ENCODE measurements around the gene EML4. TPM values are rescaled to one million over a fixed set of nuclear protein-coding genes. Genes with fewer than 3 reads are reported as not detected.

Gene EML4
- total and polyA plus RNA-seq, 2 of the 13 experiments (the other 11 are each of a cell fraction or from before 2014, with no cell fraction given) = 243 to 476 TPM

DNA sequence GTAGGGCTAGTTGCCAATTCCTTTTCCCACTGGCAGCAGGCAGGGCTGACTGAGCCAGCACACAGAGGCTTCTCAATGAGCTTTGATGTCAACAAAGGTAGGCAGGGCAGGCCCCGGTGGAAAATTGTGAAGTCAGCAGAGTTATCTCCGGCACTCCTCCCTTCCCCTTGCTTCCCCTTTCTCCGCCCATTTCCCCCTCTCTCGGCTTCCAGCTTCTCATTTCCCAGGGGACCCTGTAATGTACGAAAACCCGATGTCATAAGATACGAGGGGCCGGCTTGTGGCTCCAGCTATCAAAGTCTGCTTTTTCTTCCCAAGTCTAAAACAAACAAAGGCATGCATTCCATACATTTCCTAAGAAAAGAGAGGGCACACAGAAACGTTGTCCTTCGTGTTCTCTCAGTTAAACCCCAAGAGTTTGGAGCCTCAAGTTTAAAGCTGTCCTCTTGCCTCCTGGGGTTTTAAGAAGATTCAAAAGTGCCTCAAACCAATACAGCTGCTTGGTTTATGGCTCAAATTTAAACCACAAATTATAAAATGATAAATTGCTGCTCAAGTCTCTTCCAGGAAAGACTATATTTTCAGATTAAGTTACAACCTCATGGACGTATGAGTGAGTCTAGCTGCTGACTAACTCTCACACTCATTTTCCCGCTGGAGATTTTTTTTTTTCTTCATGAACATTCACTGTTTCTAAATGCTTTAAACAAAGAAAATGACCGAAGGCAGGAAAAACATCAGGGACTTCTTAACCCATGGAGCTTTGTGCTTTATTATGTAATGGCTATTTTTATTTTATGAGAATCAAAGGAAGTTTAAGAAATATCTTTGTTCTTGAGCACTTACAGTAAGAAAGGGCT, 27.2 kb upstream of the EML4 start (continued):
- TF ChIP-seq MTF2 (CRISPR knock-in tag; IDR thresholded peaks at IDR 0.05; ENCODE audit: borderline replicate concordance) (no peak), NONO (IDR thresholded peaks at IDR 0.05) (no peak), NONO (CRISPR knock-in tag; conservative IDR thresholded peaks at IDR 0.05) (peak; percentile 54; the same call in 1 of the 2 replicates), NCOR1 (IDR thresholded peaks at IDR 0.05; ENCODE audit: borderline replicate concordance, low read length) (no peak; the same call in 1 of the 2 replicates), KDM6A (CRISPR knock-in tag; IDR thresholded peaks at IDR 0.05; ENCODE audit: low read depth) (peak; percentile 65), ZNF12 (CRISPR knock-in tag; IDR thresholded peaks at IDR 0.05) (no peak), ZNF263 (CRISPR knock-in tag; IDR thresholded peaks at IDR 0.05) (peak; percentile 89), ETV5 (CRISPR knock-in tag; IDR thresholded peaks at IDR 0.05; ENCODE audit: borderline replicate concordance) (peak; percentile 91), KLF16 (CRISPR knock-in tag; IDR thresholded peaks at IDR 0.05) (peak in 1 of 2 experiments; percentile 56; a peak in 1 of 4 replicates), ARNT2 (CRISPR knock-in tag; IDR thresholded peaks at IDR 0.05; ENCODE audit: low read depth) (no peak), KLF9 (CRISPR knock-in tag; IDR thresholded peaks at IDR 0.05; ENCODE audit: low read depth) (0 out of 2 replicates have a peak, but pooled peaks have one; percentile 27)
- TF ChIP-seq, protein P1, sequence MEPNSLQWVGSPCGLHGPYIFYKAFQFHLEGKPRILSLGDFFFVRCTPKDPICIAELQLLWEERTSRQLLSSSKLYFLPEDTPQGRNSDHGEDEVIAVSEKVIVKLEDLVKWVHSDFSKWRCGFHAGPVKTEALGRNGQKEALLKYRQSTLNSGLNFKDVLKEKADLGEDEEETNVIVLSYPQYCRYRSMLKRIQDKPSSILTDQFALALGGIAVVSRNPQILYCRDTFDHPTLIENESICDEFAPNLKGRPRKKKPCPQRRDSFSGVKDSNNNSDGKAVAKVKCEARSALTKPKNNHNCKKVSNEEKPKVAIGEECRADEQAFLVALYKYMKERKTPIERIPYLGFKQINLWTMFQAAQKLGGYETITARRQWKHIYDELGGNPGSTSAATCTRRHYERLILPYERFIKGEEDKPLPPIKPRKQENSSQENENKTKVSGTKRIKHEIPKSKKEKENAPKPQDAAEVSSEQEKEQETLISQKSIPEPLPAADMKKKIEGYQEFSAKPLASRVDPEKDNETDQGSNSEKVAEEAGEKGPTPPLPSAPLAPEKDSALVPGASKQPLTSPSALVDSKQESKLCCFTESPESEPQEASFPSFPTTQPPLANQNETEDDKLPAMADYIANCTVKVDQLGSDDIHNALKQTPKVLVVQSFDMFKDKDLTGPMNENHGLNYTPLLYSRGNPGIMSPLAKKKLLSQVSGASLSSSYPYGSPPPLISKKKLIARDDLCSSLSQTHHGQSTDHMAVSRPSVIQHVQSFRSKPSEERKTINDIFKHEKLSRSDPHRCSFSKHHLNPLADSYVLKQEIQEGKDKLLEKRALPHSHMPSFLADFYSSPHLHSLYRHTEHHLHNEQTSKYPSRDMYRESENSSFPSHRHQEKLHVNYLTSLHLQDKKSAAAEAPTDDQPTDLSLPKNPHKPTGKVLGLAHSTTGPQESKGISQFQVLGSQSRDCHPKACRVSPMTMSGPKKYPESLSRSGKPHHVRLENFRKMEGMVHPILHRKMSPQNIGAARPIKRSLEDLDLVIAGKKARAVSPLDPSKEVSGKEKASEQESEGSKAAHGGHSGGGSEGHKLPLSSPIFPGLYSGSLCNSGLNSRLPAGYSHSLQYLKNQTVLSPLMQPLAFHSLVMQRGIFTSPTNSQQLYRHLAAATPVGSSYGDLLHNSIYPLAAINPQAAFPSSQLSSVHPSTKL (CRISPR knock-in tag; IDR thresholded peaks at IDR 0.05) = peak; percentile 91
- TF ChIP-seq, protein P2, sequence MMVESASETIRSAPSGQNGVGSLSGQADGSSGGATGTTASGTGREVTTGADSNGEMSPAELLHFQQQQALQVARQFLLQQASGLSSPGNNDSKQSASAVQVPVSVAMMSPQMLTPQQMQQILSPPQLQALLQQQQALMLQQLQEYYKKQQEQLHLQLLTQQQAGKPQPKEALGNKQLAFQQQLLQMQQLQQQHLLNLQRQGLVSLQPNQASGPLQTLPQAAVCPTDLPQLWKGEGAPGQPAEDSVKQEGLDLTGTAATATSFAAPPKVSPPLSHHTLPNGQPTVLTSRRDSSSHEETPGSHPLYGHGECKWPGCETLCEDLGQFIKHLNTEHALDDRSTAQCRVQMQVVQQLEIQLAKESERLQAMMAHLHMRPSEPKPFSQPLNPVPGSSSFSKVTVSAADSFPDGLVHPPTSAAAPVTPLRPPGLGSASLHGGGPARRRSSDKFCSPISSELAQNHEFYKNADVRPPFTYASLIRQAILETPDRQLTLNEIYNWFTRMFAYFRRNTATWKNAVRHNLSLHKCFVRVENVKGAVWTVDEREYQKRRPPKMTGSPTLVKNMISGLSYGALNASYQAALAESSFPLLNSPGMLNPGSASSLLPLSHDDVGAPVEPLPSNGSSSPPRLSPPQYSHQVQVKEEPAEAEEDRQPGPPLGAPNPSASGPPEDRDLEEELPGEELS (CRISPR knock-in tag; IDR thresholded peaks at IDR 0.05) = peak; percentile 93
- TF ChIP-seq, protein P3, sequence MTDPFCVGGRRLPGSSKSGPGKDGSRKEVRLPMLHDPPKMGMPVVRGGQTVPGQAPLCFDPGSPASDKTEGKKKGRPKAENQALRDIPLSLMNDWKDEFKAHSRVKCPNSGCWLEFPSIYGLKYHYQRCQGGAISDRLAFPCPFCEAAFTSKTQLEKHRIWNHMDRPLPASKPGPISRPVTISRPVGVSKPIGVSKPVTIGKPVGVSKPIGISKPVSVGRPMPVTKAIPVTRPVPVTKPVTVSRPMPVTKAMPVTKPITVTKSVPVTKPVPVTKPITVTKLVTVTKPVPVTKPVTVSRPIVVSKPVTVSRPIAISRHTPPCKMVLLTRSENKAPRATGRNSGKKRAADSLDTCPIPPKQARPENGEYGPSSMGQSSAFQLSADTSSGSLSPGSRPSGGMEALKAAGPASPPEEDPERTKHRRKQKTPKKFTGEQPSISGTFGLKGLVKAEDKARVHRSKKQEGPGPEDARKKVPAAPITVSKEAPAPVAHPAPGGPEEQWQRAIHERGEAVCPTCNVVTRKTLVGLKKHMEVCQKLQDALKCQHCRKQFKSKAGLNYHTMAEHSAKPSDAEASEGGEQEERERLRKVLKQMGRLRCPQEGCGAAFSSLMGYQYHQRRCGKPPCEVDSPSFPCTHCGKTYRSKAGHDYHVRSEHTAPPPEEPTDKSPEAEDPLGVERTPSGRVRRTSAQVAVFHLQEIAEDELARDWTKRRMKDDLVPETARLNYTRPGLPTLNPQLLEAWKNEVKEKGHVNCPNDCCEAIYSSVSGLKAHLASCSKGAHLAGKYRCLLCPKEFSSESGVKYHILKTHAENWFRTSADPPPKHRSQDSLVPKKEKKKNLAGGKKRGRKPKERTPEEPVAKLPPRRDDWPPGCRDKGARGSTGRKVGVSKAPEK (CRISPR knock-in tag; IDR thresholded peaks at IDR 0.05; ENCODE audit: borderline replicate concordance) = no peak
- TF ChIP-seq, protein P4, sequence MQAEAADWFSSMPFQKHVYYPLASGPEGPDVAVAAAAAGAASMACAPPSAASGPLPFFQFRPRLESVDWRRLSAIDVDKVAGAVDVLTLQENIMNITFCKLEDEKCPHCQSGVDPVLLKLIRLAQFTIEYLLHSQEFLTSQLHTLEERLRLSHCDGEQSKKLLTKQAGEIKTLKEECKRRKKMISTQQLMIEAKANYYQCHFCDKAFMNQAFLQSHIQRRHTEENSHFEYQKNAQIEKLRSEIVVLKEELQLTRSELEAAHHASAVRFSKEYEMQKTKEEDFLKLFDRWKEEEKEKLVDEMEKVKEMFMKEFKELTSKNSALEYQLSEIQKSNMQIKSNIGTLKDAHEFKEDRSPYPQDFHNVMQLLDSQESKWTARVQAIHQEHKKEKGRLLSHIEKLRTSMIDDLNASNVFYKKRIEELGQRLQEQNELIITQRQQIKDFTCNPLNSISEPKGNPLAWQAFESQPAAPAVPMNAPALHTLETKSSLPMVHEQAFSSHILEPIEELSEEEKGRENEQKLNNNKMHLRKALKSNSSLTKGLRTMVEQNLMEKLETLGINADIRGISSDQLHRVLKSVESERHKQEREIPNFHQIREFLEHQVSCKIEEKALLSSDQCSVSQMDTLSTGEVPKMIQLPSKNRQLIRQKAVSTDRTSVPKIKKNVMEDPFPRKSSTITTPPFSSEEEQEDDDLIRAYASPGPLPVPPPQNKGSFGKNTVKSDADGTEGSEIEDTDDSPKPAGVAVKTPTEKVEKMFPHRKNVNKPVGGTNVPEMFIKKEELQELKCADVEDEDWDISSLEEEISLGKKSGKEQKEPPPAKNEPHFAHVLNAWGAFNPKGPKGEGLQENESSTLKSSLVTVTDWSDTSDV (CRISPR knock-in tag; IDR thresholded peaks at IDR 0.05) = no peak
- TF ChIP-seq, protein P5, sequence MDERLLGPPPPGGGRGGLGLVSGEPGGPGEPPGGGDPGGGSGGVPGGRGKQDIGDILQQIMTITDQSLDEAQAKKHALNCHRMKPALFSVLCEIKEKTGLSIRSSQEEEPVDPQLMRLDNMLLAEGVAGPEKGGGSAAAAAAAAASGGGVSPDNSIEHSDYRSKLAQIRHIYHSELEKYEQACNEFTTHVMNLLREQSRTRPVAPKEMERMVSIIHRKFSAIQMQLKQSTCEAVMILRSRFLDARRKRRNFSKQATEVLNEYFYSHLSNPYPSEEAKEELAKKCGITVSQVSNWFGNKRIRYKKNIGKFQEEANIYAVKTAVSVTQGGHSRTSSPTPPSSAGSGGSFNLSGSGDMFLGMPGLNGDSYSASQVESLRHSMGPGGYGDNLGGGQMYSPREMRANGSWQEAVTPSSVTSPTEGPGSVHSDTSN (CRISPR knock-in tag; IDR thresholded peaks at IDR 0.05) = no peak

Data from HepG2 (cell line).